DOHH2 (cell line): Measurements from ENCODE around the gene SNCAIP.

Source experiments
- H3F3A ChIP-seq: fragments of 200-600 bp; sonication (generic), shearing (Covaris generic); 2 replicates; pipeline ENCODE4 v1.6.0; 2016; ENCODE audit warnings: antibody characterized with exemption, mild to moderate bottlenecking; ENCODE audit not compliant: control insufficient read depth, insufficient read depth
- H3K27ac ChIP-seq: fragments of 200-600 bp; sonication (generic); 2 replicates; pipeline ENCODE4 v1.5.1; 2014; ENCODE audit warnings: low read depth, mild to moderate bottlenecking, low read length, moderate library complexity
- H3K27me3 ChIP-seq: fragments of 200-600 bp; sonication (generic); 2 replicates; pipeline ENCODE4 v1.6.1; 2014; ENCODE audit warnings: mild to moderate bottlenecking, low read length, mixed read lengths; ENCODE audit not compliant: control insufficient read depth
- H3K36me3 ChIP-seq: fragments of 200-600 bp; sonication (generic); 2 replicates; pipeline ENCODE4 v1.6.1; 2014; ENCODE audit warnings: mild to moderate bottlenecking, low read length, moderate library complexity, mixed read lengths; ENCODE audit not compliant: control insufficient read depth
- H3K4me1 ChIP-seq: fragments of 200-600 bp; sonication (generic); 2 replicates; pipeline ENCODE4 v1.6.1; 2014; ENCODE audit warnings: mild to moderate bottlenecking, low read length, mixed read lengths; ENCODE audit not compliant: control insufficient read depth
- H3K4me2 ChIP-seq: fragments of 200-600 bp; sonication (generic); 2 replicates; pipeline ENCODE4 v1.6.0; 2014; ENCODE audit warnings: mild to moderate bottlenecking, low read length, moderate library complexity
- H3K4me3 ChIP-seq: fragments of 200-600 bp; sonication (generic); 2 replicates; pipeline ENCODE4 v1.5.1; 2014; ENCODE audit warnings: mild to moderate bottlenecking, low read length, mixed read lengths
- H3K79me2 ChIP-seq: fragments of 200-600 bp; sonication (generic); 2 replicates; pipeline ENCODE4 v1.6.1; 2014; ENCODE audit warnings: mild to moderate bottlenecking, low read length, mixed read lengths; ENCODE audit not compliant: control insufficient read depth
- H3K9me2 ChIP-seq: fragments of 200-600 bp; sonication (generic); replicated peaks from 2 replicates; pipeline ENCODE4 v1.6.1; 2014; ENCODE audit warnings: mild to moderate bottlenecking, low read length, mixed read lengths; ENCODE audit not compliant: control insufficient read depth
- H3K9me3 ChIP-seq: fragments of 200-600 bp; sonication (generic); 2 replicates; pipeline ENCODE4 v1.6.1; 2014; ENCODE audit warnings: antibody characterized with exemption, low read length, mixed read lengths; ENCODE audit not compliant: control insufficient read depth, insufficient read depth
- H4K20me1 ChIP-seq: fragments of 200-600 bp; sonication (generic); 2 replicates; pipeline ENCODE4 v1.6.0; 2014; ENCODE audit warnings: low read depth, mild to moderate bottlenecking, antibody characterized with exemption, low read length, moderate library complexity; ENCODE audit not compliant: control insufficient read depth, insufficient read depth
- CTCF ChIP-seq: fragments of 200-600 bp; sonication (generic); IDR thresholded peaks from one replicate; pipeline ENCODE4 v1.5.1; 2014; ENCODE audit warnings: antibody characterized with exemption, mild to moderate bottlenecking, low read depth, low read length; ENCODE audit not compliant: poor library complexity, severe bottlenecking
- EZH2phosphoT487 ChIP-seq: fragments of 200-600 bp; sonication (generic); IDR thresholded peaks from 2 replicates; pipeline ENCODE4 v1.6.1; 2017; ENCODE audit warnings: borderline replicate concordance, mild to moderate bottlenecking, antibody characterized with exemption, low read length, moderate library complexity, mixed read lengths

SNCAIP gene

GRCh38 chr5:122327110-122327509 is 15.1 kb downstream of the SNCAIP start:
- no peaks in the 10 kb centered on the region for H3K9me2 ChIP-seq
- TF ChIP-seq CTCF (no peak), EZH2phosphoT487 (no peak)

GRCh38 chr5:122330881-122331280 is 18.8 kb downstream of the SNCAIP start:
- H3K27ac ChIP-seq = no peak overlapping the region
- TF ChIP-seq EZH2phosphoT487 = no peak
- TF ChIP-seq CTCF = no peak
- no peaks in the 10 kb centered on the region for H4K20me1 ChIP-seq
- no peaks in the 10 kb centered on the region for H3K9me2 ChIP-seq
- H3K9me3 ChIP-seq = no peaks in the 10 kb centered on the region
- no peak overlapping the region for H3K4me2 ChIP-seq
- no peak overlapping the region for H3K4me3 ChIP-seq
- no peaks in the 10 kb centered on the region for H3K79me2 ChIP-seq
- no peaks in the 10 kb centered on the region for H3K4me1 ChIP-seq
- no peaks in the 10 kb centered on the region for H3K27me3 ChIP-seq
- H3F3A ChIP-seq = no peaks in the 10 kb centered on the region
- no peaks in the 10 kb centered on the region for H3K36me3 ChIP-seq

More at GRCh38 chr5:122327110-122327509, 15.1 kb downstream of the SNCAIP start:
- Histone ChIP-seq H4K20me1 (no peaks in the 10 kb centered on the region), H3K36me3 (no peaks in the 10 kb centered on the region), H3K79me2 (no peaks in the 10 kb centered on the region), H3K27ac (no peak overlapping the region), H3K4me2 (no peak overlapping the region), H3K4me3 (no peak overlapping the region), H3K9me3 (no peaks in the 10 kb centered on the region), H3K27me3 (no peaks in the 10 kb centered on the region), H3F3A (no peaks in the 10 kb centered on the region), H3K4me1 (no peaks in the 10 kb centered on the region)

GRCh38 chr5:122332599-122333555 is 20.8 kb downstream of the SNCAIP start:
- Histone ChIP-seq H3K27me3 (no peaks in the 10 kb centered on the region), H4K20me1 (no peaks in the 10 kb centered on the region), H3K4me3 (no peak overlapping the region), H3K4me2 (no peak overlapping the region), H3K79me2 (no peaks in the 10 kb centered on the region), H3F3A (no peaks in the 10 kb centered on the region), H3K36me3 (no peaks in the 10 kb centered on the region), H3K9me3 (no peaks in the 10 kb centered on the region), H3K4me1 (no peaks in the 10 kb centered on the region), H3K9me2 (no peaks in the 10 kb centered on the region), H3K27ac (no peak overlapping the region)
- TF ChIP-seq CTCF (no peak), EZH2phosphoT487 (no peak)
